HL-60 (cell line): ENCODE results near the gene DPH3.

Experiments
- CTCF ChIP-seq: IDR thresholded peaks from one replicate; pipeline ENCODE4 v1.5.1; 2011; ENCODE audit warnings: low read length, control low read depth, inconsistent platforms; ENCODE audit not compliant: insufficient read depth
- GABPA ChIP-seq: IDR thresholded peaks from 2 replicates; pipeline ENCODE4 v1.6.1; 2012; ENCODE audit warnings: low read depth
- POLR2AphosphoS5 ChIP-seq: IDR thresholded peaks from 2 replicates; pipeline ENCODE4 v1.6.1; 2012; ENCODE audit warnings: low read depth
- REST ChIP-seq: IDR thresholded peaks from 2 replicates; pipeline ENCODE4 v1.6.1; 2012; ENCODE audit warnings: low read depth; ENCODE audit not compliant: insufficient replicate concordance
- SPI1 ChIP-seq: IDR thresholded peaks from 2 replicates; pipeline ENCODE4 v1.6.1; 2012; ENCODE audit warnings: low read depth, mild to moderate bottlenecking, borderline replicate concordance

GRCh38 chr3:16279010-16279801, 14.5 kb upstream of the DPH3 start:
- TF ChIP-seq CTCF: no peak
- no peak for TF ChIP-seq REST
- no peak for TF ChIP-seq POLR2AphosphoS5
- no peak for TF ChIP-seq GABPA
- no peak for TF ChIP-seq SPI1
